SK-N-SH (cell line): Measurements from ENCODE around the gene PEX10.

Experiments
- CTCF ChIP-seq: fragments of 200-600 bp; sonication (generic); IDR thresholded peaks from 2 replicates; pipeline ENCODE4 v1.6.1; 2017; ENCODE audit warnings: antibody characterized with exemption, mild to moderate bottlenecking, moderate library complexity
- EP300 ChIP-seq, 2 experiments: IDR thresholded peaks; 2 replicates each; pipeline versions ENCODE4 v1.4.0 to v1.6.1; 2012; ENCODE audit warnings: borderline replicate concordance in 1 of 2, low read depth in 1 of 2, low read length in 1 of 2
- EZH2phosphoT487 ChIP-seq: fragments of 200-600 bp; sonication (generic); IDR thresholded peaks from 2 replicates; pipeline ENCODE4 v1.6.1; 2017; ENCODE audit warnings: low read depth, mixed run types, mild to moderate bottlenecking, antibody characterized with exemption, moderate library complexity, borderline replicate concordance
- FOXJ3 ChIP-seq: sonication (generic); formaldehyde crosslinking; IDR thresholded peaks from 2 replicates; pipeline ENCODE4 v1.5.1; 2020; ENCODE audit warnings: mild to moderate bottlenecking, missing genetic modification reagents
- GABPA ChIP-seq: IDR thresholded peaks from 2 replicates; pipeline ENCODE4 v1.4.0; 2012; ENCODE audit warnings: low read depth, mild to moderate bottlenecking
- MAX ChIP-seq: IDR thresholded peaks from 2 replicates; pipeline ENCODE4 v1.4.0; 2012; ENCODE audit warnings: low read depth
- NRF1 ChIP-seq: IDR thresholded peaks from 2 replicates; pipeline ENCODE4 v1.6.1; 2012; ENCODE audit warnings: low read depth, mild to moderate bottlenecking, low read length
- POLR2AphosphoS5 ChIP-seq: IDR thresholded peaks from 2 replicates; pipeline ENCODE4 v1.6.1; 2012; ENCODE audit warnings: low read depth, low read length
- RAD21 ChIP-seq: IDR thresholded peaks from 2 replicates; pipeline ENCODE4 v1.6.1; 2012; ENCODE audit warnings: mild to moderate bottlenecking, low read length
- RCOR1 ChIP-seq: fragments of 150-350 bp; IDR thresholded peaks from 2 replicates; pipeline ENCODE4 v1.6.1; 2017; ENCODE audit warnings: antibody characterized with exemption, low read length
- REST ChIP-seq: IDR thresholded peaks from 2 replicates; pipeline ENCODE4 v1.6.1; 2012; ENCODE audit warnings: mild to moderate bottlenecking, low read depth, low read length, moderate library complexity
- RXRA ChIP-seq: IDR thresholded peaks from 2 replicates; pipeline ENCODE4 v1.4.0; 2012; ENCODE audit warnings: low read depth, mild to moderate bottlenecking, borderline replicate concordance
- ZBTB33 ChIP-seq: IDR thresholded peaks from 2 replicates; pipeline ENCODE4 v1.4.0; 2012; ENCODE audit warnings: low read depth, borderline replicate concordance

GRCh38 chr1:2404890-2405511 is 7.4 kb downstream of the PEX10 start:
- no peak for TF ChIP-seq ZBTB33
- TF ChIP-seq CTCF, result no peak
- no peak for TF ChIP-seq NRF1
- TF ChIP-seq POLR2AphosphoS5, result no peak; the same call in 1 of the 2 replicates
- TF ChIP-seq REST, result no peak
- no peak for TF ChIP-seq RAD21
- TF ChIP-seq EP300 (IDR thresholded peaks at IDR 0.05; ENCODE audit: borderline replicate concordance in 1 of 2, low read depth in 1 of 2, low read length in 1 of 2), result no peak
- no peak for TF ChIP-seq FOXJ3 (CRISPR knock-in tag)
- no peak for TF ChIP-seq GABPA
- TF ChIP-seq RCOR1, result no peak
- TF ChIP-seq MAX, result no peak
- no peak for TF ChIP-seq RXRA
- TF ChIP-seq EZH2phosphoT487, result no peak
